Calu3 (cell line): ENCODE results near the gene BMP8B. TPM values are rescaled to one million over a fixed set of nuclear protein-coding genes. Genes with fewer than 3 reads are reported as not detected.
A peak's percentile ranks its signal among the peaks of the same experiment; 100 is the strongest.
"Not testable (repeated sequence)": the region's sequence is repeated elsewhere in the genome, so short reads cannot be mapped to it uniquely, and the experiment has no call there.

ENCODE experiments used
- BruUV-seq: library from RNA; stranded (reverse); fragments of 400-500 nt; replicated peaks from 2 replicates; lab custom pipeline; 2021; lab: Mats Ljungman, UMichigan
- CTCF ChIA-PET: fragments of 300-600 bp; sonication (Branson Sonifier 250); formaldehyde crosslinking; loops from one replicate; lab custom pipeline; 2022; ENCODE audit warnings: antibody characterized with exemption; lab: Charles Lee
- DNase-seq: peaks from one replicate; pipeline ENCODE4 v3.0.0; 2022
- H3K27ac Mint-ChIP-seq: one replicate; pipeline ENCODE4 v1.8.0; 2022; ENCODE audit warnings: mixed read lengths; ENCODE audit not compliant: unreplicated experiment
- H3K27me3 Mint-ChIP-seq: one replicate; pipeline ENCODE4 v1.8.0; 2022; ENCODE audit warnings: mixed read lengths; ENCODE audit not compliant: unreplicated experiment
- H3K36me3 Mint-ChIP-seq: one replicate; pipeline ENCODE4 v1.8.0; 2022; ENCODE audit warnings: mild to moderate bottlenecking, moderate library complexity, mixed read lengths; ENCODE audit not compliant: insufficient read depth, unreplicated experiment
- H3K4me1 Mint-ChIP-seq: one replicate; pipeline ENCODE4 v1.8.0; 2022; ENCODE audit warnings: mild to moderate bottlenecking, low read depth, mixed read lengths; ENCODE audit not compliant: unreplicated experiment
- H3K4me3 Mint-ChIP-seq: one replicate; pipeline ENCODE4 v1.8.0; 2022; ENCODE audit warnings: mild to moderate bottlenecking, low read depth, moderate library complexity, mixed read lengths; ENCODE audit not compliant: unreplicated experiment
- H3K9me3 Mint-ChIP-seq: one replicate; pipeline ENCODE4 v1.8.0; 2022; ENCODE audit warnings: low read depth, mixed read lengths; ENCODE audit not compliant: unreplicated experiment
- intact Hi-C: fragments of 100-400 bp; cut with micrococcal nuclease; formaldehyde crosslinking; loops from one replicate; pipeline ENCODE4 v1.10.0; 2022; ENCODE audit not compliant: unreplicated experiment
- total RNA-seq: library from RNA; stranded (reverse); gene quantifications from 2 replicates; pipeline ENCODE4 v1.2.3, GENCODE V29; 2022
- TF ChIP-seq, protein P1 (sequence below): fragments of 200-600 bp; IDR thresholded peaks from one replicate; pipeline ENCODE4 v1.8.0; 2022; ENCODE audit warnings: antibody characterized with exemption; ENCODE audit not compliant: unreplicated experiment

The BMP8B gene
- total RNA-seq, 1 experiment from 2014 or later = 6.8 TPM

DNA sequence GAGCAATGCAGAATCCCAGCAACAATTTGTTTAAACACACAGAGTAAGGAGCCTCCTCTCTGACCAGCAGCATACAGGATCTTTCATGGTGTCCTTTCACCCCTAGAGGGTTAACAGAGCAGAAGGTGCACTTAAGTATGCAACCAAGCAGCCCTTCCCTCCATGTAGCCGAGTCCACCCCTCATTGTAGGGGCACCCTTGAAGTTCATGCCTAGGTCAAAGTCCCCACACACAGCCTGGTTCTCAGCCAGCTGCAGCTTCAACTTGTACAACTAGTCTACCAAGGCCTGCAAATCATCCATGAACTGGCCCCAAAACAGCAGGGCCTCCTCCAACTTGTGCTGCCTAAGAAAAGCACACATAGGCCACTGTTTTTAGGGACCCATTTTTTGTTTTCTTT lies 7.0 kb upstream of the BMP8B start:
- CTCF ChIA-PET = no interaction called here
- H3K27ac Mint-ChIP-seq = no peak overlapping the region
- H3K36me3 Mint-ChIP-seq = no peaks in the 10 kb centered on the region
- DNase-seq = no peak
- TF ChIP-seq, protein P1, sequence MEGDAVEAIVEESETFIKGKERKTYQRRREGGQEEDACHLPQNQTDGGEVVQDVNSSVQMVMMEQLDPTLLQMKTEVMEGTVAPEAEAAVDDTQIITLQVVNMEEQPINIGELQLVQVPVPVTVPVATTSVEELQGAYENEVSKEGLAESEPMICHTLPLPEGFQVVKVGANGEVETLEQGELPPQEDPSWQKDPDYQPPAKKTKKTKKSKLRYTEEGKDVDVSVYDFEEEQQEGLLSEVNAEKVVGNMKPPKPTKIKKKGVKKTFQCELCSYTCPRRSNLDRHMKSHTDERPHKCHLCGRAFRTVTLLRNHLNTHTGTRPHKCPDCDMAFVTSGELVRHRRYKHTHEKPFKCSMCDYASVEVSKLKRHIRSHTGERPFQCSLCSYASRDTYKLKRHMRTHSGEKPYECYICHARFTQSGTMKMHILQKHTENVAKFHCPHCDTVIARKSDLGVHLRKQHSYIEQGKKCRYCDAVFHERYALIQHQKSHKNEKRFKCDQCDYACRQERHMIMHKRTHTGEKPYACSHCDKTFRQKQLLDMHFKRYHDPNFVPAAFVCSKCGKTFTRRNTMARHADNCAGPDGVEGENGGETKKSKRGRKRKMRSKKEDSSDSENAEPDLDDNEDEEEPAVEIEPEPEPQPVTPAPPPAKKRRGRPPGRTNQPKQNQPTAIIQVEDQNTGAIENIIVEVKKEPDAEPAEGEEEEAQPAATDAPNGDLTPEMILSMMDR = no peak
- no peak overlapping the region for H3K4me3 Mint-ChIP-seq
- no peaks in the 10 kb centered on the region for H3K27me3 Mint-ChIP-seq
- no peaks in the 10 kb centered on the region for H3K4me1 Mint-ChIP-seq
- H3K9me3 Mint-ChIP-seq = no peaks in the 10 kb centered on the region
- no TSS peak for BruUV-seq
- intact Hi-C loops = no loop called here

GRCh38 chr1:39791838-39792237 lies 3.2 kb upstream of the BMP8B start:
- H3K27me3 Mint-ChIP-seq = no peaks in the 10 kb centered on the region
- peaks cover 17% of the 10 kb centered on the region for H3K36me3 Mint-ChIP-seq
- no TSS peak for BruUV-seq
- H3K9me3 Mint-ChIP-seq = no peaks in the 10 kb centered on the region
- H3K4me3 Mint-ChIP-seq = no peak overlapping the region
- no peak overlapping the region for H3K27ac Mint-ChIP-seq
- H3K4me1 Mint-ChIP-seq = no peaks in the 10 kb centered on the region
- CTCF ChIA-PET = no interaction called here
- DNase-seq = no peak
- intact Hi-C loops = no loop called here
- TF ChIP-seq, protein P1 = no peak

DNA sequence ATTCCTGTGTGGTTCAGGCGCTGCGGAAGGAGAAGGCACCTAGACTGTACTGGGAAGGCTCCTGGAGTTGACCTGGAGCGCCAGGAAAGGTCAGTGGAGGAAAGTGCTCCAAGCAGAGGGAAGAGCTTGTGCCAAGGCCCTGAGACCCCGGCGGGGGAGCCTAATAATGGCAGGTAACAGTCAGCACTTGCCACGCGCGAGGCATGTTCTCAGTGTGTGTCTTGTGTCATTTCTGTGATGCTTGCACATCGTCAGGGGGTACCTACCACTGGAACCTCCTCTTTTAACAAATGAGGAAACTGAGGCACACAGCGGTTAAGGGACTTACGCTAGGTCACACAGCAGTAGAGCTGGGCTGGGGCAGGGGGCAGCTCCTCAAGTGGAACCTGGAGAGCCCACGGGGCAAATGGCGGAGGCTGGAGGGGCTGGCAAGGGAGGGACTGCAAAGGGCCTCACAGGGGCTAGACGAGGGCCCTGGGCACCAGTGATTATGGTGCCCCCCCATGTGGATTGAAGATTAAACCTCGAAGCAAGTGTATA lies 976 bp upstream of the BMP8B start:
- Mint-ChIP-seq H3K9me3 (no peaks in the 10 kb centered on the region), H3K4me3 (peak overlapping the region; percentile 74), H3K36me3 (peaks cover 17% of the 10 kb centered on the region), H3K4me1 (no peaks in the 10 kb centered on the region), H3K27ac (peak overlapping the region; percentile 42), H3K27me3 (no peaks in the 10 kb centered on the region)
- CTCF ChIA-PET = no interaction called here
- intact Hi-C loops = no loop called here
- no TSS peak for BruUV-seq
- TF ChIP-seq, protein P1 = no peak
- DNase-seq = no peak

GRCh38 chr1:39788426-39788757 lies 273 bp downstream of the BMP8B start:
- Mint-ChIP-seq H3K36me3 (peaks cover 17% of the 10 kb centered on the region), H3K27me3 (no peaks in the 10 kb centered on the region), H3K9me3 (no peaks in the 10 kb centered on the region), H3K4me1 (no peaks in the 10 kb centered on the region), H3K4me3 (peak overlapping the region; percentile 74), H3K27ac (no peak overlapping the region)
- CTCF ChIA-PET = interaction anchor here (0.6 to 1.0 kb wide), 2 partner anchors 131 to 362 kb away, joined by 3 to 4 read pairs; no protein-coding TSS in a partner anchor
- DNase-seq = no peak
- BruUV-seq = no TSS peak
- intact Hi-C loops = no loop called here
- TF ChIP-seq, protein P1 = no peak

GRCh38 chr1:39787964-39788363 lies 701 bp downstream of the BMP8B start:
- peak overlapping the region; percentile 74 for H3K4me3 Mint-ChIP-seq

More at GRCh38 chr1:39787964-39788363, 701 bp downstream of the BMP8B start:
- H3K4me1 Mint-ChIP-seq, BruUV-seq, DNase-seq, H3K9me3 Mint-ChIP-seq, intact Hi-C loops, H3K27me3 Mint-ChIP-seq, H3K27ac Mint-ChIP-seq: not testable (repeated sequence)
- CTCF ChIA-PET = interaction anchor here (0.6 to 1.0 kb wide), 2 partner anchors 131 to 362 kb away, joined by 3 to 4 read pairs; no protein-coding TSS in a partner anchor
- peaks cover 17% of the 10 kb centered on the region for H3K36me3 Mint-ChIP-seq
